Liver (tissue), 9 donors: Measurements from ENCODE around the gene SLC4A7. TPM values are rescaled to one million over a fixed set of nuclear protein-coding genes. Genes with fewer than 3 reads are reported as not detected.

Experiments
- DNase-seq: peaks from one replicate; pipeline ENCODE4 v3.0.0-alpha.2; 2017; ENCODE audit warnings: low spot score
- H3K27ac ChIP-seq, 2 donors: one replicate each; pipeline ENCODE4 v1.7.0; 2013; ENCODE audit warnings: inconsistent platforms in 2 of 2, low read length in 2 of 2, control low read depth in 1 of 2, low read depth in 1 of 2, mild to moderate bottlenecking in 1 of 2
- H3K27me3 ChIP-seq, 4 donors: one replicate each; pipeline versions ENCODE4 v1.6.1 to v1.7.0; 2013; ENCODE audit warnings: low read length in 3 of 4, inconsistent platforms in 1 of 4, mild to moderate bottlenecking in 1 of 4, moderate library complexity in 1 of 4; ENCODE audit not compliant: control insufficient read depth in 4 of 4, insufficient read depth in 4 of 4
- H3K36me3 ChIP-seq, 4 donors: one replicate each; pipeline versions ENCODE4 v1.6.1 to v1.7.0; 2013; ENCODE audit warnings: low read length in 3 of 4, mild to moderate bottlenecking in 3 of 4, low read depth in 1 of 4, moderate library complexity in 1 of 4; ENCODE audit not compliant: control insufficient read depth in 4 of 4, insufficient read depth in 3 of 4
- H3K4me1 ChIP-seq, 4 donors: one replicate each; pipeline versions ENCODE4 v1.6.1 to v1.7.0; 2013; ENCODE audit warnings: low read length in 3 of 4, mild to moderate bottlenecking in 3 of 4, moderate library complexity in 1 of 4; ENCODE audit not compliant: control insufficient read depth in 4 of 4, insufficient read depth in 4 of 4
- H3K4me3 ChIP-seq, 3 donors: one replicate each; pipeline versions ENCODE4 v1.6.1 to v1.7.0; 2013; ENCODE audit warnings: low read length in 3 of 3, control low read depth in 1 of 3, low read depth in 1 of 3, mild to moderate bottlenecking in 1 of 3
- H3K9ac ChIP-seq, 2 donors: one replicate each; pipeline ENCODE4 v1.7.0; 2013; ENCODE audit warnings: low read length in 2 of 2, mild to moderate bottlenecking in 2 of 2, moderate library complexity in 2 of 2, control low read depth in 1 of 2, low read depth in 1 of 2
- H3K9me3 ChIP-seq, 4 donors: one replicate each; pipeline versions ENCODE4 v1.6.1 to v1.7.0; 2013; ENCODE audit warnings: low read length in 3 of 4; ENCODE audit not compliant: control insufficient read depth in 4 of 4
- EGR1 ChIP-seq, 2 donors: IDR thresholded peaks; 2 replicates each; pipeline ENCODE4 v1.6.1; 2016 to 2018; ENCODE audit warnings: antibody characterized with exemption in 2 of 2, low read depth in 2 of 2
- FOXA1 ChIP-seq: IDR thresholded peaks from 2 replicates; pipeline ENCODE4 v1.6.1; 2016; ENCODE audit warnings: antibody characterized with exemption
- FOXA2 ChIP-seq: IDR thresholded peaks from 2 replicates; pipeline ENCODE4 v1.6.1; 2016; ENCODE audit warnings: antibody characterized with exemption
- GABPA ChIP-seq, 2 donors: IDR thresholded peaks in 1 of 2; conservative IDR thresholded peaks in 1 of 2; 2 replicates each; pipeline ENCODE4 v1.6.1; 2016; ENCODE audit warnings: antibody characterized with exemption in 2 of 2, mild to moderate bottlenecking in 1 of 2, moderate library complexity in 1 of 2
- HNF4A ChIP-seq, 2 donors: conservative IDR thresholded peaks; 2 replicates each; pipeline ENCODE4 v1.6.1; 2016; ENCODE audit warnings: antibody characterized with exemption in 2 of 2, mild to moderate bottlenecking in 2 of 2
- HNF4G ChIP-seq: IDR thresholded peaks from 2 replicates; pipeline ENCODE4 v1.6.1; 2016; ENCODE audit warnings: antibody characterized with exemption
- JUND ChIP-seq, 2 donors: IDR thresholded peaks; 2 replicates each; pipeline ENCODE4 v1.6.1; 2016; ENCODE audit warnings: antibody characterized with exemption in 2 of 2
- NR2F2 ChIP-seq: IDR thresholded peaks from 2 replicates; pipeline ENCODE4 v1.6.1; 2016; ENCODE audit warnings: antibody characterized with exemption
- RAD21 ChIP-seq, 2 donors: IDR thresholded peaks; 2 replicates each; pipeline ENCODE4 v1.6.1; 2016; ENCODE audit warnings: antibody characterized with exemption in 2 of 2, mild to moderate bottlenecking in 2 of 2
- RXRA ChIP-seq, 2 donors: IDR thresholded peaks; 2 replicates each; pipeline ENCODE4 v1.6.1; 2017 to 2018; ENCODE audit warnings: antibody characterized with exemption in 2 of 2, mild to moderate bottlenecking in 1 of 2
- SP1 ChIP-seq: IDR thresholded peaks from 2 replicates; pipeline ENCODE4 v1.6.1; 2018; ENCODE audit warnings: antibody characterized with exemption, mild to moderate bottlenecking
- TAF1 ChIP-seq: conservative IDR thresholded peaks from 2 replicates; pipeline ENCODE4 v1.6.1; 2016; ENCODE audit warnings: antibody characterized with exemption, mild to moderate bottlenecking
- YY1 ChIP-seq: IDR thresholded peaks from 2 replicates; pipeline ENCODE4 v1.6.1; 2016; ENCODE audit warnings: antibody characterized with exemption, mild to moderate bottlenecking
- WGBS: extraction: QIAGEN DNeasy Blood & Tissue Kit; methylation state at CpG from one replicate; pipeline ENCODE4 v1.1.7; 2013; 5-methylcytosine and 5-hydroxymethylcytosine counted together
- polyA plus RNA-seq, 2 donors: library from polyadenylated mRNA; stranded (reverse) in 1 of 2; unstranded in 1 of 2; fragments of 200-250 nt in 1 of 2; fragments of >200 nt in 1 of 2; fragmentation: Nextera tagmentation in 1 of 2; extraction: Ambion mirVana in 1 of 2; gene quantifications; one replicate each; pipeline versions ENCODE4 v1.2.1 to v1.2.3, GENCODE V29; 2013 to 2015
- total RNA-seq, 2 donors: library from RNA; depleted of rRNA; stranded (reverse); fragments of >200 nt; gene quantifications; one replicate each; pipeline ENCODE4 v1.2.3, GENCODE V29; 2014
- TF ChIP-seq, protein P1 (sequence below): IDR thresholded peaks from 2 replicates; pipeline ENCODE4 v1.6.1; 2016; ENCODE audit warnings: antibody characterized with exemption
- TF ChIP-seq, protein P2 (sequence below): IDR thresholded peaks from 2 replicates; pipeline ENCODE4 v1.6.1; 2016; ENCODE audit warnings: antibody characterized with exemption
- TF ChIP-seq, protein P3 (sequence below): IDR thresholded peaks from 2 replicates; pipeline ENCODE4 v1.6.1; 2016; ENCODE audit warnings: antibody characterized with exemption
- TF ChIP-seq, protein P4 (sequence below): IDR thresholded peaks from 2 replicates; pipeline ENCODE4 v1.6.1; 2016; ENCODE audit warnings: antibody characterized with exemption, mild to moderate bottlenecking
- TF ChIP-seq, protein P5 (sequence below): fragments of 150-350 bp; IDR thresholded peaks from 2 replicates; pipeline ENCODE4 v1.5.1; 2017; ENCODE audit warnings: improper control_type of control experiment, low read depth, low read length; ENCODE audit not compliant: missing input control
- donor health status: healthy.
- donor health status: healthy.
- donor health status: healthy.
- donor health status: healthy.
- donor health status: healthy.

Gene SLC4A7
- 1 to 10 TPM; 6.3 to 9.8 TPM for total RNA-seq
- 1 to 10 TPM in 1 of 2 donors, under 1 TPM in 1; 0.76 to 1.8 TPM for polyA plus RNA-seq

DNA sequence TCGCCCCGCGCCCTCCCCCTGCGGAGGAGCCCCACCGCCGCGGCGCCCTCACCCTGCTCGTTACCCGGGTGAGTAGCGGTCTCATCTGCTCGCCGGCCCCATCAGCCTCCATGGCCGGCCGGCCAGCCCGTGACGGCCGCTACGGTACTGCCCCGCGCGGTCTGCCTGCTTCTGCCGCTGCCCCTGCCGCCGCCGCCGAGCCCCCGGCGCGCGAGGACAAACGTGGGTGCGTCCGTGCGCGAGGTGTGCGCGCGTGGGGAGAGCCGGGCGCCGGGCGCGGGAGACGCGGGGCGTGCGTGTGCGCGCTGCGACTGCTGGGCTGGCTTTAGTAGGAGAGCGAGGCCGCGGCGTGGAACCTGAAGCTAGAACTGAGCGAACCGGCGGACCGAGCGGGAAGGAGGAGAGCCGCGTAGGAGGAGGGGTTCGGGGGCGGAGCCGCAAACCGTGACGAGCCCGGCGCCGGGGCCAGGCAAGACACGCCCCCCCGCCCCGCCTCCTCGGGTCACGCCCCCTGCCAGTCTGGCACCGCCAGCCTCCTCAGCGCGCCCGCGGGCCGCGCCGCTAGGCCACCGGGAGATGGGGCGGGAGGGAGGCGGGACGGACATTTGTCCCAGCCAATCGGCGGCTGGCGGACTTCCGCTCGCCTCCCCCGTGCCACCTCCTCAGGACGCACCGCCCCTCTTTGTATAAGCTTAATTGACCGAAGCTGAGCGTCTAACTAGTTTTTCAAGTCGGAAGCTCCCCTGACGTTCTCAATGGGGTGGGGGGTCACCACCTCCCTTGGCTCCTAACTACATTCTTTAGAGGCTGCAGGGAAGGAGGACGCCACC, at the start of gene SLC4A7:
Gene SLC4A7 (minus strand): TSS at position 370 of the 830 bp plus-strand sequence. CDS start 258 bp downstream, at position 112.
- Histone ChIP-seq H3K27ac (peak within 1 kb of the TSS; percentile 90 to 92), H3K9me3 (no peaks in the 10 kb centered on the region), H3K4me3 (peak within 1 kb of the TSS; percentile 90 to 98 (median 92)), H3K4me1 (peaks cover 0 to 9% (median 4%) of the 10 kb centered on the region in 4 donors), H3K27me3 (no peaks in the 10 kb centered on the region), H3K36me3 (no peaks in the 10 kb centered on the region), H3K9ac (peak within 1 kb of the TSS; percentile 51 to 80)
- no peak for TF ChIP-seq JUND (IDR thresholded peaks at IDR 0.05)
- TF ChIP-seq GABPA (IDR thresholded peaks at IDR 0.05 in 1 of 2, conservative IDR thresholded peaks at IDR 0.05 in 1 of 2): peak in 1 of 2 donors; percentile 49
- no peak for TF ChIP-seq HNF4G
- TF ChIP-seq, protein P1, sequence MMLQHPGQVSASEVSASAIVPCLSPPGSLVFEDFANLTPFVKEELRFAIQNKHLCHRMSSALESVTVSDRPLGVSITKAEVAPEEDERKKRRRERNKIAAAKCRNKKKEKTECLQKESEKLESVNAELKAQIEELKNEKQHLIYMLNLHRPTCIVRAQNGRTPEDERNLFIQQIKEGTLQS: no peak
- TF ChIP-seq EGR1 (IDR thresholded peaks at IDR 0.05; ENCODE audit: low read depth in 2 of 2): no peak
- TF ChIP-seq, protein P2, sequence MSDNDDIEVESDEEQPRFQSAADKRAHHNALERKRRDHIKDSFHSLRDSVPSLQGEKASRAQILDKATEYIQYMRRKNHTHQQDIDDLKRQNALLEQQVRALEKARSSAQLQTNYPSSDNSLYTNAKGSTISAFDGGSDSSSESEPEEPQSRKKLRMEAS: no peak
- TF ChIP-seq SP1: peak; percentile 67
- TF ChIP-seq, protein P3, sequence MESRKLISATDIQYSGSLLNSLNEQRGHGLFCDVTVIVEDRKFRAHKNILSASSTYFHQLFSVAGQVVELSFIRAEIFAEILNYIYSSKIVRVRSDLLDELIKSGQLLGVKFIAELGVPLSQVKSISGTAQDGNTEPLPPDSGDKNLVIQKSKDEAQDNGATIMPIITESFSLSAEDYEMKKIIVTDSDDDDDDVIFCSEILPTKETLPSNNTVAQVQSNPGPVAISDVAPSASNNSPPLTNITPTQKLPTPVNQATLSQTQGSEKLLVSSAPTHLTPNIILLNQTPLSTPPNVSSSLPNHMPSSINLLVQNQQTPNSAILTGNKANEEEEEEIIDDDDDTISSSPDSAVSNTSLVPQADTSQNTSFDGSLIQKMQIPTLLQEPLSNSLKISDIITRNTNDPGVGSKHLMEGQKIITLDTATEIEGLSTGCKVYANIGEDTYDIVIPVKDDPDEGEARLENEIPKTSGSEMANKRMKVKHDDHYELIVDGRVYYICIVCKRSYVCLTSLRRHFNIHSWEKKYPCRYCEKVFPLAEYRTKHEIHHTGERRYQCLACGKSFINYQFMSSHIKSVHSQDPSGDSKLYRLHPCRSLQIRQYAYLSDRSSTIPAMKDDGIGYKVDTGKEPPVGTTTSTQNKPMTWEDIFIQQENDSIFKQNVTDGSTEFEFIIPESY: no peak
- no peak for TF ChIP-seq FOXA2
- no peak for TF ChIP-seq HNF4A (conservative IDR thresholded peaks at IDR 0.05)
- TF ChIP-seq RAD21 (IDR thresholded peaks at IDR 0.05): peak; percentile 9 to 16
- no peak for TF ChIP-seq YY1
- peak; percentile 85 for TF ChIP-seq TAF1
- TF ChIP-seq, protein P4, sequence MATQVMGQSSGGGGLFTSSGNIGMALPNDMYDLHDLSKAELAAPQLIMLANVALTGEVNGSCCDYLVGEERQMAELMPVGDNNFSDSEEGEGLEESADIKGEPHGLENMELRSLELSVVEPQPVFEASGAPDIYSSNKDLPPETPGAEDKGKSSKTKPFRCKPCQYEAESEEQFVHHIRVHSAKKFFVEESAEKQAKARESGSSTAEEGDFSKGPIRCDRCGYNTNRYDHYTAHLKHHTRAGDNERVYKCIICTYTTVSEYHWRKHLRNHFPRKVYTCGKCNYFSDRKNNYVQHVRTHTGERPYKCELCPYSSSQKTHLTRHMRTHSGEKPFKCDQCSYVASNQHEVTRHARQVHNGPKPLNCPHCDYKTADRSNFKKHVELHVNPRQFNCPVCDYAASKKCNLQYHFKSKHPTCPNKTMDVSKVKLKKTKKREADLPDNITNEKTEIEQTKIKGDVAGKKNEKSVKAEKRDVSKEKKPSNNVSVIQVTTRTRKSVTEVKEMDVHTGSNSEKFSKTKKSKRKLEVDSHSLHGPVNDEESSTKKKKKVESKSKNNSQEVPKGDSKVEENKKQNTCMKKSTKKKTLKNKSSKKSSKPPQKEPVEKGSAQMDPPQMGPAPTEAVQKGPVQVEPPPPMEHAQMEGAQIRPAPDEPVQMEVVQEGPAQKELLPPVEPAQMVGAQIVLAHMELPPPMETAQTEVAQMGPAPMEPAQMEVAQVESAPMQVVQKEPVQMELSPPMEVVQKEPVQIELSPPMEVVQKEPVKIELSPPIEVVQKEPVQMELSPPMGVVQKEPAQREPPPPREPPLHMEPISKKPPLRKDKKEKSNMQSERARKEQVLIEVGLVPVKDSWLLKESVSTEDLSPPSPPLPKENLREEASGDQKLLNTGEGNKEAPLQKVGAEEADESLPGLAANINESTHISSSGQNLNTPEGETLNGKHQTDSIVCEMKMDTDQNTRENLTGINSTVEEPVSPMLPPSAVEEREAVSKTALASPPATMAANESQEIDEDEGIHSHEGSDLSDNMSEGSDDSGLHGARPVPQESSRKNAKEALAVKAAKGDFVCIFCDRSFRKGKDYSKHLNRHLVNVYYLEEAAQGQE: peak; percentile 79
- TF ChIP-seq RXRA (IDR thresholded peaks at IDR 0.05): peak in 1 of 2 donors; percentile 18
- TF ChIP-seq FOXA1: no peak
- no peak for TF ChIP-seq NR2F2
- TF ChIP-seq, protein P5, sequence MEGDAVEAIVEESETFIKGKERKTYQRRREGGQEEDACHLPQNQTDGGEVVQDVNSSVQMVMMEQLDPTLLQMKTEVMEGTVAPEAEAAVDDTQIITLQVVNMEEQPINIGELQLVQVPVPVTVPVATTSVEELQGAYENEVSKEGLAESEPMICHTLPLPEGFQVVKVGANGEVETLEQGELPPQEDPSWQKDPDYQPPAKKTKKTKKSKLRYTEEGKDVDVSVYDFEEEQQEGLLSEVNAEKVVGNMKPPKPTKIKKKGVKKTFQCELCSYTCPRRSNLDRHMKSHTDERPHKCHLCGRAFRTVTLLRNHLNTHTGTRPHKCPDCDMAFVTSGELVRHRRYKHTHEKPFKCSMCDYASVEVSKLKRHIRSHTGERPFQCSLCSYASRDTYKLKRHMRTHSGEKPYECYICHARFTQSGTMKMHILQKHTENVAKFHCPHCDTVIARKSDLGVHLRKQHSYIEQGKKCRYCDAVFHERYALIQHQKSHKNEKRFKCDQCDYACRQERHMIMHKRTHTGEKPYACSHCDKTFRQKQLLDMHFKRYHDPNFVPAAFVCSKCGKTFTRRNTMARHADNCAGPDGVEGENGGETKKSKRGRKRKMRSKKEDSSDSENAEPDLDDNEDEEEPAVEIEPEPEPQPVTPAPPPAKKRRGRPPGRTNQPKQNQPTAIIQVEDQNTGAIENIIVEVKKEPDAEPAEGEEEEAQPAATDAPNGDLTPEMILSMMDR: no peak
- peak; percentile 97 for DNase-seq
- WGBS: under 1% methylated on average over 100 of the region's 100 CpGs
